ENCODE data around the gene SNTG2. TPM values are rescaled to one million over a fixed set of nuclear protein-coding genes. Genes with fewer than 3 reads are reported as not detected.

The SNTG2 gene
- total and polyA plus RNA-seq, 9 donors, result 0.17 to 5.7 (median 1.3) TPM; not detected in 1

DNA sequence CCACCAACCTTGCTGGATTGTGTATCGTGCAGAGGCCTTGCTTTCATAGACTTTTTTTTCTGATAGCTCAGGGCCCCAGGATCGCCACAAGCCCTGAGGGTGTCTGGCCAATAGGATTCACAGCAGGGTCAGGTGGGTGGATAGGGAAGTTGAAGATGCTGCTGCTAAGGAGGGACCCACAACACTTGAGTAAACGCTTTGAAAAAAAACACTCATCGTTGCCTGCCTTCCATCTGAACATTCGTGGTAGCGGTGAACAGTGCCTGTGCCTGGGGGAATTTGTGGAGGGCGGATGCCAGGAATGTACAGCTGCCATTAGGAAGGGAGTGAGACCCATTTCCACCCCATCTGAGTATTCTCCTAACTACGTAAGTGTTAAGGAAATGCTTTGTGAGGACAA is 358.0 kb downstream of the SNTG2 start:
- Histone ChIP-seq H3K9me3 (no peaks in the 10 kb centered on the region), H3K4me3 (no peak overlapping the region), H3K27me3 (no peaks in the 10 kb centered on the region), H3K4me1 (ENCODE audit: insufficient read depth) (no peaks in the 10 kb centered on the region), H3K27ac (no peak overlapping the region), H3K36me3 (no peaks in the 10 kb centered on the region)
- TF ChIP-seq EP300 (IDR thresholded peaks at IDR 0.05) (no peak), POLR2A (IDR thresholded peaks at IDR 0.05) (no peak)
- TF ChIP-seq, protein P1, sequence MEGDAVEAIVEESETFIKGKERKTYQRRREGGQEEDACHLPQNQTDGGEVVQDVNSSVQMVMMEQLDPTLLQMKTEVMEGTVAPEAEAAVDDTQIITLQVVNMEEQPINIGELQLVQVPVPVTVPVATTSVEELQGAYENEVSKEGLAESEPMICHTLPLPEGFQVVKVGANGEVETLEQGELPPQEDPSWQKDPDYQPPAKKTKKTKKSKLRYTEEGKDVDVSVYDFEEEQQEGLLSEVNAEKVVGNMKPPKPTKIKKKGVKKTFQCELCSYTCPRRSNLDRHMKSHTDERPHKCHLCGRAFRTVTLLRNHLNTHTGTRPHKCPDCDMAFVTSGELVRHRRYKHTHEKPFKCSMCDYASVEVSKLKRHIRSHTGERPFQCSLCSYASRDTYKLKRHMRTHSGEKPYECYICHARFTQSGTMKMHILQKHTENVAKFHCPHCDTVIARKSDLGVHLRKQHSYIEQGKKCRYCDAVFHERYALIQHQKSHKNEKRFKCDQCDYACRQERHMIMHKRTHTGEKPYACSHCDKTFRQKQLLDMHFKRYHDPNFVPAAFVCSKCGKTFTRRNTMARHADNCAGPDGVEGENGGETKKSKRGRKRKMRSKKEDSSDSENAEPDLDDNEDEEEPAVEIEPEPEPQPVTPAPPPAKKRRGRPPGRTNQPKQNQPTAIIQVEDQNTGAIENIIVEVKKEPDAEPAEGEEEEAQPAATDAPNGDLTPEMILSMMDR (IDR thresholded peaks at IDR 0.05), result no peak
- 92 to 93% (median 92%) methylated on average over 8 of the region's 8 CpGs for WGBS, 3 donors
- intact Hi-C loops (cut with DNase I), result no loop called here
- no peak for DNase-seq

GRCh38 chr2:1309507-1309906 is 358.9 kb downstream of the SNTG2 start:
- no peak overlapping the region for H3K4me3 ChIP-seq
- H3K4me1 ChIP-seq (ENCODE audit: insufficient read depth), result no peaks in the 10 kb centered on the region
- no peaks in the 10 kb centered on the region for H3K36me3 ChIP-seq
- 91 to 95% (median 95%) methylated on average over 3 of the region's 3 CpGs for WGBS, 3 donors
- H3K9me3 ChIP-seq, result no peaks in the 10 kb centered on the region
- TF ChIP-seq POLR2A (IDR thresholded peaks at IDR 0.05) (no peak), EP300 (IDR thresholded peaks at IDR 0.05) (no peak)
- TF ChIP-seq, protein P1 (IDR thresholded peaks at IDR 0.05), result no peak
- H3K27me3 ChIP-seq, result no peaks in the 10 kb centered on the region
- intact Hi-C loops (cut with DNase I), result no loop called here
- no peak overlapping the region for H3K27ac ChIP-seq
- no peak for DNase-seq

GRCh38 chr2:1310202-1310601 is 359.6 kb downstream of the SNTG2 start:
- no peaks in the 10 kb centered on the region for H3K9me3 ChIP-seq
- no peaks in the 10 kb centered on the region for H3K27me3 ChIP-seq
- no peak for DNase-seq
- no peak overlapping the region for H3K4me3 ChIP-seq
- TF ChIP-seq, protein P1 (IDR thresholded peaks at IDR 0.05), result no peak
- TF ChIP-seq EP300 (IDR thresholded peaks at IDR 0.05), result no peak
- no peak for TF ChIP-seq POLR2A (IDR thresholded peaks at IDR 0.05)
- no peaks in the 10 kb centered on the region for H3K36me3 ChIP-seq
- 90 to 97% (median 94%) methylated on average over 7 of the region's 7 CpGs for WGBS, 3 donors
- intact Hi-C loops (cut with DNase I), result no loop called here
- no peak overlapping the region for H3K27ac ChIP-seq
- H3K4me1 ChIP-seq (ENCODE audit: insufficient read depth), result no peaks in the 10 kb centered on the region

DNA sequence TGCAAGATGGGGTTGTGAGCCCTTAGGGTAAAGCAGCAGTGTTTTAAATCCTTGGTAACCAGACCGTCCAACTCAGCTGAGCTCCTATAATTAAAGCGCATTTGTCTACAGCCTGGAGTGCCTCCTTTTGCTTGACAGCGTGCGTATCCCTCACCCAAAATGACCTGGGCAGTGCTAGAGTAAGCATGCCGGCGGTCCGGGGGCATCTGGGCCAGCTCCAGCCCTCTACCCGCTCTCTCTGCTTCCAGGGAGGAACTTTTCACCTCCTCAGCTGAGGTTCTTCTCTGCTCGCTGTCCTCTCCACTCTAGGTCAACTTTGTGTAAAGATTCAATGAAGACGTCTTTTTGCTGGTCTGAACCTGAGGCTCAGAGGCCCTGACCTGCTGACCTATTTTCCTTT is 360.2 kb downstream of the SNTG2 start:
- TF ChIP-seq EP300 (IDR thresholded peaks at IDR 0.05) (no peak), POLR2A (IDR thresholded peaks at IDR 0.05) (no peak)
- TF ChIP-seq, protein P1 (IDR thresholded peaks at IDR 0.05), result no peak
- Histone ChIP-seq H3K27me3 (no peaks in the 10 kb centered on the region), H3K4me3 (no peak overlapping the region), H3K9me3 (no peaks in the 10 kb centered on the region), H3K36me3 (no peaks in the 10 kb centered on the region), H3K27ac (no peak overlapping the region), H3K4me1 (ENCODE audit: insufficient read depth) (no peaks in the 10 kb centered on the region)
- intact Hi-C loops (cut with DNase I), result no loop called here
- DNase-seq, result no peak
- WGBS, 3 donors, result 87 to 92% (median 88%) methylated on average over 10 of the region's 10 CpGs
